Left hindlimb (tissue), 1 donor: ENCODE data around the gene REEP6.

Experiments used
- DNase-seq: peaks from one replicate; pipeline ENCODE4 v3.0.0-alpha.2; 2018

REEP6 gene

GRCh38 chr19:1491114-1491848 is at the start of gene REEP6:
Gene REEP6, plus strand, starts transcription at chr19:1491181. Its CDS starts 89 bp downstream, at chr19:1491270.
- DNase-seq, result no peak

- no peak for DNase-seq
These were observed 49.1 kb upstream of the REEP6 start for GRCh38 chr19:1441677-1442438.

GRCh38 chr19:1445185-1445931 is 45.6 kb upstream of the REEP6 start:
- DNase-seq, result peak; percentile 71

GRCh38 chr19:1445932-1446712 is 44.9 kb upstream of the REEP6 start:
- DNase-seq, result no peak

GRCh38 chr19:1446713-1447481 is 44.1 kb upstream of the REEP6 start:
- no peak for DNase-seq

GRCh38 chr19:1447504-1447903 is 43.5 kb upstream of the REEP6 start:
- no peak for DNase-seq

- DNase-seq, result no peak
These were observed 43.0 kb upstream of the REEP6 start for GRCh38 chr19:1447944-1448343.

GRCh38 chr19:1449467-1450442 is 41.2 kb upstream of the REEP6 start, which contains the start of gene APC2:
Gene APC2, plus strand, starts transcription at chr19:1450121. Its CDS starts 2,881 bp downstream, at chr19:1453002.
- DNase-seq, result no peak

GRCh38 chr19:1450735-1451731 is 39.9 kb upstream of the REEP6 start:
- DNase-seq, result no peak

GRCh38 chr19:1451916-1452801 is 38.8 kb upstream of the REEP6 start:
- no peak for DNase-seq

- no peak for DNase-seq
These were observed 38.0 kb upstream of the REEP6 start for GRCh38 chr19:1452802-1453524.

- no peak for DNase-seq
These were observed 37.2 kb upstream of the REEP6 start for GRCh38 chr19:1453525-1454364.

GRCh38 chr19:1455002-1455335 is 36.0 kb upstream of the REEP6 start:
- no peak for DNase-seq

GRCh38 chr19:1455336-1456120 is 35.5 kb upstream of the REEP6 start:
- DNase-seq, result no peak

- no peak for DNase-seq
These were observed 34.7 kb upstream of the REEP6 start for GRCh38 chr19:1456121-1456900.
